Measurements from ENCODE around the gene XPA. TPM values are rescaled to one million over a fixed set of nuclear protein-coding genes. Genes with fewer than 3 reads are reported as not detected.
"Not testable (repeated sequence)": the region's sequence is repeated elsewhere in the genome, so short reads cannot be mapped to it uniquely, and the experiment has no call there.

The XPA gene
- polyA plus RNA-seq, 1 donor: 21.0 TPM

DNA sequence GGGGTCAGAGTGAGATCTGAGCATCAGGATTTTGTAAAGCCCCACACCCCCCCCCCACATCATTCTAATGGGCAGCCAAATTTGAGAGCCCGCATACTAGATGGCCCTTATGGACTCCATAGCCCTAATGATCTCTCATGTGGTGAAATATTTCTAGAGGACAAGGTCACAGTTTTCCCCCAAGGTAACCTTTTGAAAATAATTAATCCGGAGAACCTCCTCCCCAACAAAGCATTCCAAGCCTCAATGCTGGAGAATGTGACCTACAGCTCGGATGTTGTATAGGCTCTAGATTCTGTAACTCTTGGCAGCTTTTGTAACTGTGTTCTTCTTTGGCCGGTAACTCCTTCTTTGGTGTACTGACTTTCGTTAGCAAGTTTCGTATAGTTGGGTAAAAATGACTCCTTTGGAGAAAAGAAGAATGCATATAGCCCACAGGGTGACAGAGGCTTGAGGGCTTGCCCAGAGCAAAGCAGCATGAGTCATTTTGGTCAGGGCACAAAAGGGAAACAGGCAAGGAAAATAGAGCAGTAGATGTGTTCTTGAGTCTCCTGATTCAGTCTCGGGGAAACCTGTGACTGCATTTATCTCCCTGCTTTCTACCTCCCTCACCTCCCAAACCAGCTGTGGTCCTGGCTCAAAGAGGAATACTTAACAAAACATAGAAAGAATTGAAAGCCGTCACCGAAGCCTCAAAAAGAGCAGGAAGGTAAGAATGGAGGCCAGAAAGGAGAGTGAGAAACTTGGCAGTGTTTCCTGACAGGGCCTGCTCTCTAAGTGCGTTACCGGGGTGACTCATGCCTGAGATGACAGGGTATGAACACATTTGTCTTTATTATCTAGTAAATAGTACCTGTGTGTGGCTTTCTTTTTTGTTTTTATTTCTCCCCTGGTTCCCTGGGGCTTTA, 6.6 kb upstream of the XPA start:
- DNase-seq: no peak

- not testable (repeated sequence) for DNase-seq
These were observed 2.7 kb upstream of the XPA start for GRCh38 chr9:97699824-97700223.

DNA sequence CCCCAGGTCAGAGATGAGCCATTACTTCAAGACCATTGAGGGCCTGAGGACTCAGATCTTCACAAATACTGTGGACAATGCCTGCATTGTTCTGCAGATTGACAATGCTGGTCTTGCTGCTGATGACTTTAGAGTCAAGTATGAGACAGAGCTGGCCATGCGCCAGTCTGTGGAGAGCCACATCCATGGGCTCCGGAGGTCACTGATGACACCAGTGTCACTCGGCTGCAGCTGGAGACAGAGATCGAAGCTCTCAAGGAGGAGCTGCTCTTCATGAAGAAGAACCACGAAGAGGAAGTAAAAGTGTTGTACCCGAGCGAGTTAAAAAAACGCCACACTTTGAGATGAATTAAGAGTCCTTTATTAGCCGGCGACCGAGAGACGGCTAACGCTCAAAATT, 2.1 kb upstream of the XPA start:
- not testable (repeated sequence) for DNase-seq

- no peak for DNase-seq
These were observed 1.7 kb upstream of the XPA start for GRCh38 chr9:97698865-97699264.

DNA sequence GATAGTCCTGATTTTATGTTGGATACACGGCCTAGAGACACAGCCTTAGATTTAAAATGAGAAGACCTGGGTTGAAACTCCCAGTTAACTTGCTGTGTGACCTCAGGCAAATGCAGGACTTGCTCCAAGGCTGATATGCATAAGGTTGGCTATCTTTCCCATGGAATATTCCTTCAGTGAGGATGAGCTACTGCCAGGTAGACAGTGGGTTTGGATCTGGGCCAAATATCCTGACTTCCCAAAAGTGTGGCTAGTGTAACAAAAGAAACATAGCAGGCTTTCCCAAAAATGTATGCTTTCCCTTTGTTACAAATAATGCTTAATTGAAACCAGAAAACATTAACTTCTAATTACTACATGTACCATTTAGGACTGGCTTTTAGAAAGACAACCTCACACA, 697 bp upstream of the XPA start:
- DNase-seq: no peak

GRCh38 chr9:97695995-97696802, 941 bp downstream of the XPA start:
- DNase-seq: no peak

DNA sequence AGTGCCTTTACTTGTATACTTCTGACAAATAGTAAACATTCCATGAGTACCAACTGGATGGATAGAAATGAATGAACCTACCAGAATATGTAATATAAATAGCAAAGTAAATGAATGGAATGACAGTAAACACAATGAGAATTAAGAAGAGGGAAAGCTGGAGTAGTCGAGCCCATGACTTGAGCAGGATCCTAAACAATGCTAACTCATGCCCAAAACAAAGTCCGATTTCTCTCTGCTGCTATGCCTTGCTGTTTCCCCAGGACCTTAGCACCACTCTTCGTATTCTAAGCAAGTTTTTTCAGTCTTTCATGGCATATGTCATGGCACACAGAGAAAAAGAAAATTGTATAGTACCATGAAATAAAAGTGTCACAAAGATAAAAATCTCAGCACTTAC, 1.8 kb downstream of the XPA start:
- no peak for DNase-seq

- no peak for DNase-seq
These were observed 2.4 kb downstream of the XPA start for GRCh38 chr9:97694769-97695168.

- no peak for DNase-seq
These were observed 7.5 kb downstream of the XPA start for GRCh38 chr9:97689401-97690180.

DNA sequence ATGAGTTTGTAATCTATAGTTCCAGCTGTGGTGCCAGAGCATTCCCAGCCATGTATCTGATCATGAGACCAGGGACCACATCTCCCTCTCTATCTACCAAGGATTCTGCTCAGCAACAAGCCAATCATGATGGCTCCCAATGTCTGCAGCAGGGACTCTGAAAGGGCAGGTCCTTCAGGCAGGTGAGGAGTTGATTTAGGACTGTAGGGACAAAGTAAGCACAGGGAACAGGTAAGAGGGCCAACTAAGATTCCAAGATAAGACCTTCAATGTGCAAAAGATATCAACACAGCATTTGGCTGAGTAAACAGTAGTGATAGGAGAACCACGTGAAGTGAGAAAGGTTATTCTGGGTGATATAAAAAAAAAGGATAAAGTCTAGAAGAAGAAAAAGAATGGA, 8.5 kb downstream of the XPA start:
- no peak for DNase-seq

DNA sequence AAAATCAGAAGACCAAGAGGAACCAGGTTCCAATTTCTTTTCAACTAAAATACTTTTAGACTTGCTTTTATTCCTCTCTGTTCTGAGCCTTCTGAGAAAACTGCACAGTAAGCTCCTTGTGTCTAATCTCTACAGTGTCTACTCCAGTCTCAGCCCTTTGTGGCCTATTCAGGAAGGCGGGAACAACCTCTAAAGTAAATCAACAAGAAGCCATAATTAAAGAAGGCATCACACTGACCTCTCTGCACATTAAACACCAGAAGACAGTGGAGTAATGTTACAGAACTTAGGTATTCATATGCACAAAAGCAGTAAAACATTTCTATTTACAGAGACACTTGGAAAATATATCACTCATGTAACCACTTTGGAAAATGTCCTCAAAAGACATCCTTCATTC, 14.9 kb downstream of the XPA start:
- no peak for DNase-seq

DNA sequence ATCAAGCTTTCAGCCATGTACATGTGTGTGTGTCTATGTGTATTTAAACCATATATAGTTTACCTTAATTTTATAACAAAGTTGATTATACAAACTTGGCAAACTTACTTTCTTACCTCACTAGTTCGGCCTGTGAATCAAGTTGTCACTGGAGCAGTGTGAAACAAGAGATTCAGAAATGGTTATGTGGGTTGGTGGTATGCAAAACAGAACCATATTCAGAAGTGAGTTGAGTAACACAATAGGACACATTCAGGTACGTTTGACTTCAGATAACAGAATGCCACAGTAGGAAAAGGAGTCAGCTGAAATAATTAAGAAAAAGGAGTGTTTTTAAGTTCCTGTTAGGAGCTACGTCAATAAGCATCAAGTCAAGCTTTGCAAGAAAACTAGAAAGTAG, 21.5 kb downstream of the XPA start:
- no peak for DNase-seq

DNA sequence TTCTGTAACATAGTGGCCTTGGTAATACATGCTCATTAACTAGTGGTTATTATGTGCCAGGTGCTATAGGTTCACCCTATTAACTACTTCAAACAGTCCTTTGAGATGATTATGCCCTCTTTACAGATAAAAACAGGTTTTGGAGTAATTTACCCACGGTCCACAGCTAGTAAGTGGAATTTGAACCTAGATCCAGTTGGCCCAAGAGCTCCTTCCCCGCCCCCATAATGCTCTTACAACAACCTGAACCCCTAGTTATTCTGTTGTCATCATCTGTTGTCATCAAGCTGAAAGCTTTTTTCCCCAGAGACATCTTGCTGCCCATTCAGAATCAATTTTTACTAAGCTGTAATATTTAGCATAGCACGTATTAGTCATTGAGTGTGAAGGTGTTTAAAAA, 23.2 kb downstream of the XPA start:
- DNase-seq: no peak

DNA sequence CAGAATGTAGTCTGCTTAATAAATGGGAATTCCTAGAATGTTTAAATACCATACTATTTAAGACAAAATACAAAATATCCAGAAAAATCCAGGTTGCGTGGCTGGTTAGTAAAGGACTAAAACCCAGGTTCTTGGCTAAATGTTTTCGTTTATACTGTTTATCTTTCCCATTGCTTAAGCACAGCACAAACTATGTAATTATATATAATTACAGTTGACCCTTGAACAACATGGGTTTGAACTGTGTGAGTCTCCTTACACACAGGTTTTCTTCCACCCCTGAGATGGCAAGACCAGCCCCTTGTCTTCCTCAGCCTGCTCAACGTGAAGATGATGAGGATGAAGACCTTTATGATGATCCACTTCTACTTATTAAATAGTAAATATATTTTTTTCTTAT, 24.7 kb downstream of the XPA start:
- DNase-seq: no peak

- no peak for DNase-seq
These were observed 26.6 kb downstream of the XPA start for GRCh38 chr9:97670586-97670985.

DNA sequence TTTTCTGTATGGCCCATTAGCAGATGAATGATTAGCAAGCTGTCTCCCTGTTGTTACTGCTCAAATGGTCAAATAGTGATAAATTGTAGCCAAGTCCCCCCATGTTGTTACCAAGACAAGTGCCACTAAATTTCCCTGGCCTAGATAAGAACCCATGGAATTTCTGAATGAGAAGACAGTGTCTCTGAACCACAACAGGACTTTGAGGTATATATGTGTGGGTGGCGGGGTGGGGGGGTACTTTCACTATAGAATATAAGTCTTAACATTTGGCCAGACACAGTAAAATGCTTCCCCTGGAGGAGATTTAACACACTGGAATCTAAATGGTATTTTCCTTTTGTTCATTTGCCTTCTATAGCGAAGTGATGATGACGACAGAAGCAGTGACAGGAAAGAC, 28.7 kb downstream of the XPA start:
- no peak for DNase-seq

- no peak for DNase-seq
These were observed 30.0 kb downstream of the XPA start for GRCh38 chr9:97666907-97667686.

DNA sequence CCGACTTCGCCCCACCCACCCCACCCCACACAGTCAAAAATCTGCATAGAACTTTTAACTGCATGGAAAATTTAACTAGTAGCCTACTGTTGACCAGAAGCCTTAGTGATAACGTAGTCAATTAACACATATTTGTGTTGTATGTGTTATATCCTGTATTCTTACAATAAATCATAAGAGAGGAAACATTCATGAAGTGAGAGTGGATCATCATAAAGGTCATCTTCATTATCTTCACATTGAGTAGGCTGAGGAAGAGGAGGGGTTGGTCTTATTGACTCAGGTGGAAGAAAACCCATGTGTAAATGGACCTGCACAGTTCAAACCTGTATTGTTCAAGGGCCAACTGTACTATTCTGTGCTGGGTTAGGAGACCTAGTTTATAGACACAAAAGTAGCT, 31.4 kb downstream of the XPA start:
- DNase-seq: no peak

- no peak for DNase-seq
These were observed 36.3 kb downstream of the XPA start for GRCh38 chr9:97660847-97661246.

DNA sequence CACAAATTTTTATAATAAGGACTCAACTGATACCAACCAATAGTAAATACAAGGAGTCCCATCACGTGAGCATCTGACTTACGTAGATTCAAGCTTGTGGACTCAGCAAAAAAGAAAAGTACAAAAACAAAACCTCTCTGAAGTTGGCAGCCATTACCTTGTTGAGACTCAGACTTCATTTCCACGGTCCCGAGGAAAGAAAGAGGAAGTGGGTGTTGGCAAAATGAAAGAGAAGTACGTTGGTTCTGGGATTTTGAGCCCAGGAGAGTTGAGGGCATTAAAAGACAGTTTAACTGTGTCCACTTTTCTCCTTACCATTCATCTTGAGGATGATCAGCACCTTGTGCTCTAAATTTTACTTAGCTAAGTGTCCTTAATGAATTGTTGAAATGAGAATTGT, 36.8 kb downstream of the XPA start:
- DNase-seq: no peak

DNA sequence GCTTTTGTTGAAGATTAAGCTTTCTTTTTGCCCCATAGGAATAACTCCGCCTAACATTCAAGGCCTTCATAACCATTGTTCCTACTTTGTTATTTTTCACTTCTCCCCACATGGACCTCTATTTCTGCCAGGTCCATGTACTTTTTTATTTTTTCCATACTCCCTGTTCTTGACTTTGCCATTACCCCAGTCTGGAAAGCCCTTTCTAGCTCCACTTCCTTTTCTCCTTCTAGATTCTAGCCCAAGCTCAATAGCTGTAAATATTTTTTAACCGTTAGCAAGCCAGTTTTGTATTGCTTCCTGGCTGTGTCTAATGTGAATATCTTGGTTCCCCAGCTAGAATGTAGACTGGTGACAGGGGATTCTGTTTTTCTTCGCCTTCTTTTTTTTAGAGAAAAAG, 37.4 kb downstream of the XPA start:
- DNase-seq: no peak

DNA sequence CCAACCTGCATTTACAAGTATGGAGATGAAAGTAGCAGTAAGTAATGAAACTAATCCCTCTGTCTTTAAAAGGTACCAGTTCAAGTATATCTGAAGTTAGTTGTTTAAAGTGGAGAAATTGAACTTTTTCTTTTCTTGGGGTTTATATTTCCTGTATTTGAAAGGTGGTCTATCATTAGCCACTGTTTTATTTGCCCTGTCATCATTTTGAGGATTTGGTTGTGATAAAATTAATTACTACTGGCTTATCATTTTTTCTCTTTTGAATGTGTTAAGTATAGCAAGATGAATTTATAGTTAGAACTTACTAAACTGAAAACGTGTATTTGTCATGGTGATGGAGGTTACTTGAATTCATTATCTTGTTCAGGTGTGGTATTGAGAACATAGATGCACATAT, 38.4 kb downstream of the XPA start:
- no peak for DNase-seq
